Activated T-helper 9 cell treated with anti-CD3 and anti-CD28 coated beads, Interleukin-2, amount 50 U/mL, for 16 hours (primary cell): Measurements from ENCODE around the gene KLHL22.
"Not testable (repeated sequence)": the region's sequence is repeated elsewhere in the genome, so short reads cannot be mapped to it uniquely, and the experiment has no call there.

ENCODE experiments used
- DNase-seq: peaks from one replicate; pipeline ENCODE4 v3.0.0-alpha.2; 2020; ENCODE audit warnings: low read depth

The KLHL22 gene

GRCh38 chr22:20400606-20401375 is 94.8 kb downstream of the KLHL22 start:
- DNase-seq, result no peak

- no peak for DNase-seq
These were observed 95.6 kb downstream of the KLHL22 start for GRCh38 chr22:20399866-20400605.

- DNase-seq, result no peak
These were observed 97.2 kb downstream of the KLHL22 start for GRCh38 chr22:20398420-20398819.

GRCh38 chr22:20397498-20397897 is 98.1 kb downstream of the KLHL22 start:
- DNase-seq, result no peak

GRCh38 chr22:20396639-20397038 is 99.0 kb downstream of the KLHL22 start:
- no peak for DNase-seq

- no peak for DNase-seq
These were observed 99.7 kb downstream of the KLHL22 start for GRCh38 chr22:20395907-20396287.

- DNase-seq, result no peak
These were observed 100.3 kb downstream of the KLHL22 start for GRCh38 chr22:20395181-20395906.

- DNase-seq, result peak; percentile 75
These were observed 101.7 kb downstream of the KLHL22 start, which contains the start of gene ZNF74 for GRCh38 chr22:20393705-20394476. TSS of gene ZNF74 (plus strand) at chr22:20394151. CDS start at chr22:20394629, 478 bp downstream.

- no peak for DNase-seq
These were observed 102.5 kb downstream of the KLHL22 start for GRCh38 chr22:20392983-20393704.

- not testable (repeated sequence) for DNase-seq
These were observed 103.2 kb downstream of the KLHL22 start for GRCh38 chr22:20392365-20392881.
